DMS53 treated with DMSO at 0.1 percent for 48 hours (cell line): ENCODE results near the gene MYOT.
"Not testable (repeated sequence)": the region's sequence is repeated elsewhere in the genome, so short reads cannot be mapped to it uniquely, and the experiment has no call there.

Experiments used
- DNase-seq: peaks from one replicate; lab custom pipeline; 2025; ENCODE audit not compliant: unreplicated experiment; lab: John Stamatoyannopoulos, UW

MYOT gene

GRCh38 chr5:137856201-137856600 lies 11.5 kb upstream of the MYOT start:
- no peak for DNase-seq

GRCh38 chr5:137856916-137857862 lies 10.5 kb upstream of the MYOT start:
- no peak for DNase-seq

- DNase-seq = no peak
These were observed 9.3 kb upstream of the MYOT start for GRCh38 chr5:137858223-137858916.

GRCh38 chr5:137858954-137859353 lies 8.7 kb upstream of the MYOT start:
- DNase-seq = no peak

GRCh38 chr5:137862251-137862650 lies 5.4 kb upstream of the MYOT start:
- no peak for DNase-seq

DNA sequence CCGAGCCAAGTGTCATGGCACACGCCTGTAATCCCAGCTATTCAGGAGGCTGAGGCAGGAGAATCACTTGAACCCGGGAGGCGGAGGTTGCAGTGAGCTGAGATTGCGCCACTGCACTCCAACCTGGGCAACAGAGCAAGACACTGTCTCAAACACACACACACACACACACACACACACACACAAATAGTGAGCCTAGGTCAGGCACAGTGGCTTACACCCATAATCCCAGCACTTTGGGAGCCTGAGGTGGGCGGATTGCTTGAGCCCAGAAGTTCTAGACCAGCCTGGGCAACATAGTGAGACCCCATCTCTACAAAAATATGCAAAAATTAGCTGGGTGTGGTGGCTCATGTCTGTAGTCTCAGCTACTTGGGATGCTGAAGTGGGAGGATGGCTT lies 4.0 kb upstream of the MYOT start:
- DNase-seq = not testable (repeated sequence)

GRCh38 chr5:137866541-137867388 lies 895 bp upstream of the MYOT start:
- DNase-seq = no peak

GRCh38 chr5:137870647-137871339 lies 3.1 kb downstream of the MYOT start:
- DNase-seq = no peak

DNA sequence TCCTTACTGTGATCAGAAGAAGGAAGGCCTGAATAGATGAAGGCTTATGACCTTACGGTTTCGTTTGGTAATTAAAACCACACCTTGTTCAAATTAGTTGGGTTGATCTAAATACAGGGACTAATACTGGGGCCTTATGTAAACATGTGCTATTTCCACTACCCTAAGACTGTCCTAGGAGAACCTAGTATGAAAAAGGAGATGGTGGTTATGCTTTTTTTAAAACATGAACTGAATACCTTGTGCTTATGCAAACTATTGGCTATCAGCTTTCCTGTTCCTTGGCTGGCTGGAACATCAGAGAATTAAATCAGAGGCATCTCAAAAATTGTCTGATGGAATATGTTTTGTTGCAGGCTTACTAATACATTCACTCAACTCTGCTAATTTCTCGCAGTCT lies 3.9 kb downstream of the MYOT start:
- DNase-seq = no peak

GRCh38 chr5:137872466-137872865 lies 4.8 kb downstream of the MYOT start:
- no peak for DNase-seq

DNA sequence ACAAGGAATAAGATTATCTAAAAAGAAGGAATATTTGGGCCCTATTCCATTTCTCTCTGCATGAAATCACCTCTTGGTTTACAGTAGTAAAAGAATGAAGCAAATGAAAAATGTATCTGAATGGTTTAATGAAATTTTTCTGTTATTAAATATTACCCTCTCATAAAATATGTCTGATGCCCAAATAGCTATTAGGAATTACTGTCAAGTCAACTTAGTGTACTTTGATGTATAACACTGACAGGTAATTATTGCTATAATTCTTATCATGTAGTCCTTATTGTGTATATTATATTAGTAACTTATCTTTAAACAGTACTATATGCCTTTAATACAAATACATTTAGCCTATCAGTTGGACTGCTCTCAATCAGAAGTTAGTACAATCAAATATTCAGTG lies 8.4 kb downstream of the MYOT start:
- DNase-seq = no peak

DNA sequence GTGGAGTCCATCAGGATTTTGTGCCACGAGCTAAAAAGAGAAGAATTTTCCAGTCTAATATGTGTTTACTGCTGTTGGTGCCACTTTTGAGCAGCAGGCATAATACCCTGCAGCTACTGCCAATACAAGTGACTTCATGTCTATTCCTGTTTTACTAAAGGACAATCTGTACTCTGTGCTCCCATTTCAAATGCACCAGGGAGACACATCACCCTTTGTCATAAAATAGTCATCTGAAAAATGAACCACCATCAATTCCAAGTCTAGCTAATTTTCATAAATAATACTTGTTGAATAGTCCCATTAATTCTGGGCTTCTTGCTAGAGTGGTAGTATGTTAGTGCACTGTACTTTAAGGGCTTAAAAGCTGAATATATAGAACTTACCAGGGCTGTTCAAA lies 12.7 kb downstream of the MYOT start:
- no peak for DNase-seq

DNA sequence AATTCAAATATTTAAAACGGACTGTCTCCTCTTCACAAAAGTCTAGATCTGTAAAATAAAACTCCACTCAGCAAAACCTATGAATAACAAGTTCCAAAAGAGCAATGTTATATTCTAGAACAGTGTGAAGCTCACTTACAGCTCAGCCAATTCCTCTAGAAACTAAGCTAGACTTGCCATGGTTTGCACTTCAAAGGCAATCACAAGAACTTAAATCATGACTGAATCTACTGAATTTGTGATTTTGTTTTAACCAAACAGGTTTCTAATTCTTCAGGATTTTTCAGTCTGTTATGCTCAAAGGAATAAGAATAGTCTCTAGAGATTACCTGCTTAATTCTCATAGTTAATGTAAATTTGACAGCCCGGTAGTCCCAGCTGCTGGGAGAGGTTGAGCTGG lies 20.2 kb downstream of the MYOT start:
- DNase-seq = no peak

DNA sequence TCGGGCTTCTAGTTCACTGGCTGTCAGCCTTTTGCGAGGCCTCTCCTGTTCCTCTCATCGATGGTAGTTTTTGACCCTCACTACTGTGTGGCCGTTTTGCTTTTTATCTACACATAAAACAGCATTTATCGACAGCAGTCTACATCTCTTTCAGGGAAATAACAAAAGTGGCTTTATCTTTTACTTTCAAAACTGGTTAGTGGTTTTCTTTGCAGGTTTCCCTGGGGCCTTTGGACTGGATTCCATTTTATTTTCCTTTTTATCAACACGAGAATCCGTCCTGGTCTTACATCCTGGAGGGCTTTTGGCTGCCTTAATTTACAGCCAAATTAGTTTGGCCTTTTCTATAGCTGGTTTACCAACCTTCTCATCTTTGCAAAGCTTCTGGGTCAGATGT lies 20.8 kb downstream of the MYOT start:
- DNase-seq = no peak

- peak; percentile 45 for DNase-seq
These were observed 21.5 kb downstream of the MYOT start, which contains the start of gene PKD2L2 for GRCh38 chr5:137888863-137889759. Gene PKD2L2 (plus strand): TSS chr5:137889457. CDS start chr5:137889492, 35 bp downstream.

GRCh38 chr5:137890845-137891244 lies 23.2 kb downstream of the MYOT start:
- no peak for DNase-seq

- no peak for DNase-seq
These were observed 24.2 kb downstream of the MYOT start for GRCh38 chr5:137891849-137892248.

DNA sequence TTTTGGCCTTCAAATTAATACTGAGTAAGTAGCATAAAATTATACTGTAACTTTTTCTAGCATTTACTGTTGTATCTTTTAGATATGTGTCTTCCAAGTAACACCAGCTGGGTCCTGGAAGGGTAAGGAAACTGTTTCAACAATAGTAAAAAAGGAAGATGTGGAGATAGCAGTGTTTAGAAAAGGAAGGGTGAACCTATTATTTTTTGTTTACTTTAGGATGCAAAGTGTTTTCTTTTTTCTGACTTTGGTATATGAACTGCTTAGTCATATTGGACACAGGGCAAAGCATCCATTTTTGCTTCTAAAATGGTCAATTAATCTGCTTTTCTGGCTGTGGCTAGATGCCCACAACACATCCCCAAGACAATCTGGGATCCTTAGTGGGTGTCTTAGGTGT lies 26.9 kb downstream of the MYOT start:
- DNase-seq = no peak

GRCh38 chr5:137896560-137896959 lies 28.9 kb downstream of the MYOT start:
- DNase-seq = no peak

DNA sequence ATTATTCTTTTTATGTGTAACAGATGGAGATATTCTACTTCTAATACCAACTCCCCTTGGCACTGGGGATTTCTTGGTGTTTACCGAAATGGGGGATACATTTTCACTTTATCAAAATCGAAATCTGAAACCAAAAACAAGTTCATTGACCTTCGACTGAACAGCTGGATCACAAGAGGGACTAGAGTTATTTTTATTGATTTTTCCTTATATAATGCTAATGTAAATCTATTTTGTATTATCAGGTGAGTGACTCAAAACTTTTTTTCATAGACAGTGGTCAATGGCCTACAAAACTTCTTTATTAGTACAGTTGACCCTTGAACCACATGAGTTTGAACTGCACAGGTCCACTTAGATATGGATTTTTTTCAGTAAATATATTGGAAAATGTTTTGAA lies 31.8 kb downstream of the MYOT start:
- DNase-seq = no peak
